IPS-18c (cell line): Measurements from ENCODE around the gene CREBZF.
"Not testable (repeated sequence)": the region's sequence is repeated elsewhere in the genome, so short reads cannot be mapped to it uniquely, and the experiment has no call there.

Experiments used
- H3K4me3 ChIP-seq: 2 replicates; pipeline ENCODE4 v1.7.0; 2013; ENCODE audit warnings: low read depth, mild to moderate bottlenecking, low read length, moderate library complexity; ENCODE audit not compliant: insufficient read depth
- H3K9me3 ChIP-seq: one replicate; pipeline ENCODE4 v1.6.1; 2013; ENCODE audit warnings: mild to moderate bottlenecking, low read length, moderate library complexity; ENCODE audit not compliant: control insufficient read depth, insufficient read depth

The CREBZF gene

DNA sequence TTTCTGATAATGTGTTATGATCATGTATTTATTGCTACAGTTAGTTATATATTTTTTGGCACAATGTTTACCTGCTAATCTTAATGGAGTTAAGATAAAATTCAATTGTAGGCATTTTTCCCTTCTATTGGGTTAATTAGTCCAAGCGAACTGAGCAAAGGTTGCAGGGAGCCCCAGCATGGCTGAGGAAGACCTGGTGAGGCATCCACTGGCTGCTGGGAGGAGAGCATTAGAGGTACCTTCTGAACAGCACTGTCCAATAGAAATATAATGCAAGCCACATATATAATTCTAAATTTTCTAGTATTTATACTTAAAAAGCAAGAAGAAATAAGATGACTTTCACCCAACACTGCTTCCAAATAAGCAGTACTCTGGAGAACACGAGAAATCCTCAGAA, 17.9 kb downstream of the CREBZF start:
- no peaks in the 10 kb centered on the region for H3K9me3 ChIP-seq

DNA sequence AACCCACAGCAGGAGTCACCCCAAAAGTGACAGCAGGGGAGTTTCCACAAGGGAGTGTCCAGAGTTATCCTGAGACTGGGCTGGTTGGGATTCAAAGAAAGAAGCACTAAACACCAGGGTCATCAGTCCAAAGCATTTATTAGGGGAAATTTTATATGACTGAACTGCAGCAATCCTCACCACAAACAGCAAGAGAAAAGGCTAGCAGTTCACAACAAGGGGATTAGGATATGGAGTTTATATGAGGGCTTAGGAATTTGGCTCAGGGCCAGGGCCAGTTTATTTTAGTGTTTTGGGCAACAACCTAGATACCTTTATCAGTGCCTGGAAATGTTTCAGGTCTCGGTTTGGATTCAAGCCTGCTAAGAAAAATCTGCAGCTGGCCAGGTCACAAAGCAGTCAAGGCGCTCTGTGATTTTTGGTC, 21.7 kb downstream of the CREBZF start:
- Histone ChIP-seq H3K9me3 (no peaks in the 10 kb centered on the region), H3K4me3 (no peak overlapping the region)

More for the DNA sequence above, 17.9 kb downstream of the CREBZF start:
- H3K4me3 ChIP-seq: peak overlapping the region; percentile 77

DNA sequence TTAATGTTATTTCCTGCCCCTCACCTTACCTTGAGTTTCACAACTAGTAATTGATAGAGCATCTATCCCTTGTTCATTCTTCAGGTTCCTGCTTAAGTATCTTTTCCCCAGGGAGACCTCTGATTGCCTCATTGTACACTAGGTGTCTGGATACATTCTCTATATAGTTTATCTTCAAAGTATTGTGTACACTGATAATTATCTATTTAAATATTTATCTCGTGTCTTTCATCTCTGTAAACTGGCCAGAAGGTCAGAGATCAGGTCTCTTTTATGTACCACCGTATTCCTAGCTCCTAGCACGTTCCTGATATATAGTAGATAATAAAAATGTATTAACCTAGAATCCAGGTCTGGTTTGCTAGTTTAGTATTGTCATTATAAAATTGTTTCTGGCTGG, 30.2 kb downstream of the CREBZF start:
- Histone ChIP-seq H3K4me3 (no peak overlapping the region), H3K9me3 (no peaks in the 10 kb centered on the region)

DNA sequence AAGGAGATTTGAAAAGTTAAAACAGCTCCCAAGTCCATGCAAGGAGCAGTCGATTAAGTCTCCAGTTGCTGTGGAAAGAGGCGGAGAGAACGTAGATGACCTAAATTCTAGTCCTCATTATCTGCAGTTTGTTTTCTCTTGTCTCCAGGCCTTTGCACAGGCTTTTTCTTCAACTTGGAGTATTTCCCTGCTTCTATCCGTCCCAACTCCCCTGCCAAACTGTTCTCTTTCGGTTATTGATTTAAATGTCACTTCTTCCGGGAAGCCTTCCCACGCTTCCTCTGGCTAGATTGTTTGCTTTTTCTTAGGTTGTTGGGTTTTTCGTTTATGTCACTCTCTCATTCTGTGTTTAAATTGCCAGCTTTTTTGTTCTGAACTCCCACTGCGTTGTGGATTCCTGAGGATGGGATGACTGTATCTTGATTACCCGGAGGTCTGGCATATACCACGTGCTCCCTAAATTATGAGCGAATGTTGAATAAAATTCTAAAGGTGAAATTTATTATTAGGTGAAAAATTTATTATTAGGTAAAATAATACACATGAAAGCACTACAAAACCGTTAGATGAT, 36.1 kb downstream of the CREBZF start:
- Histone ChIP-seq H3K9me3 (no peaks in the 10 kb centered on the region), H3K4me3 (peak overlapping the region; percentile 82)

DNA sequence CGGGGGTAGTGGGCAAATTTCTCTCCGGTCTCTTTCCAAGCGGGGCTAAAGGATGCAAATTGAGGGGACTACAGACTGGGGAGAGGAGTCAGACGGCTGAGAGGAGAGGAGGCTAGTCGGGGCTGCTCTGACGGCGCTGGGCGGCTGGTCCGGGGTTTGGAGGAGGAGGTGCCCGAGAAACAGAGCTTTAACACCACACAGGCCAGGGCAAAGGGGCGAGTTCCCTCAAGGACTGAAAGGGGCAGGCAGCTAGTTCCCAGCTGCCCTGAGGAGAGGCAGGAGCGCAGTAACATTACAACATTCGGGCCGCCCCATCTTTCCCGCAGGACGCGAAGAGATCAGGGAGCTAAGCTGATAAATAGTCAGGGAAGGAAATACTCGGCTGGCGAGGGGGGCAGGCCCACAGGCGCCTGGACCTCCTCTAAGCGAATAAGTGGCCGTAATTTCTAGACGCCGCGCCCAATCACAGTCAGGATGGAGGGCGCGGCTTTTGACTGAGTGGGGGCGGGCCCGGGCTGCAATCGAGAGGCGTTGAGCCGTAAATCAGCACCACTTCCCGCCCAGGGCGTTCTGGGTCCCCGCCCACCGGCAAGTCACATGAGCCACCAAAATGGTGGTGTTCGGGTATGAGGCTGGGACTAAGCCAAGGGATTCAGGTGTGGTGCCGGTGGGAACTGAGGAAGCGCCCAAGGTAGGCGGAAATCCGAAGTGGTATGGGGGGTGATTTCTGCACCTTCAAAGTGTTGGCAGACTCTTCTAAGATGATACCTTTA, 36.7 kb downstream of the CREBZF start, which contains the start of gene TMEM126B:
TSS of gene TMEM126B (plus strand) at position 596 of the 773 bp plus-strand sequence. CDS start at position 611, 15 bp downstream.
- Histone ChIP-seq H3K4me3 (peak within 1 kb of the TSS; percentile 87), H3K9me3 (no peaks in the 10 kb centered on the region)

DNA sequence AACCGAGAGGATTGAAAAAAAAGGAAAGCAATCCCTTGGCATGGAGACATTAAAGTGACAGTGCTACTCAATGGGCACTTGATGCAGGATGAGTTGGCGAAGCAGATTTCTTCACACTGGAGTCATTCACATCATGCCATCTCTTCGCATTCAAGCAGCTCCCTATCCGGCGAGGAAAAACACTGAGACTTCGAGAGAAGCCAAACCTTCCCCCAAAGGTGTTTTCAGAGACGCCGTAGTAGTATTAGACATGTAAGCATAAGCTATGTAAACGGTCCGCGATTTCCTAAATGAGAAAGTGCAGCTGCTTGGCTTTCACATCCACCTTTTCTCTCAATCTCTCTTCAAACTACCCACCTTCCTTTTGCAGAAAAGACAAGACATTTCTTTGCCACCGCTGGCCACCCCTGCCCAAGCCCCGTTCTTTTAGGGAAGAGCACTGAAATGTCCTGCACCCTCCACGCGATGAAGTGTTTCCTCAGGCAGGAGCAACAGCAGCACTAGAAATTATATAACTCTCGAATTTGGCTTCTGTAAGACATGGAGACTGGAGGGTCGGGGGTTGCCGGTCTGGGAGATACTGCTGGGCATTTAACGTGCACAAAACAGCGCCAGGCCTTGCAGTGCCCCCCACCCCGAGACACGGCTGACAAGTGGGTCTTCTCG, 37.5 kb downstream of the CREBZF start, which contains the start of gene DLG2:
TSS of gene DLG2 (minus strand) at position 13 of the 666 bp plus-strand sequence.
- Histone ChIP-seq H3K9me3 (no peaks in the 10 kb centered on the region), H3K4me3 (peak within 1 kb of the TSS; percentile 87)

DNA sequence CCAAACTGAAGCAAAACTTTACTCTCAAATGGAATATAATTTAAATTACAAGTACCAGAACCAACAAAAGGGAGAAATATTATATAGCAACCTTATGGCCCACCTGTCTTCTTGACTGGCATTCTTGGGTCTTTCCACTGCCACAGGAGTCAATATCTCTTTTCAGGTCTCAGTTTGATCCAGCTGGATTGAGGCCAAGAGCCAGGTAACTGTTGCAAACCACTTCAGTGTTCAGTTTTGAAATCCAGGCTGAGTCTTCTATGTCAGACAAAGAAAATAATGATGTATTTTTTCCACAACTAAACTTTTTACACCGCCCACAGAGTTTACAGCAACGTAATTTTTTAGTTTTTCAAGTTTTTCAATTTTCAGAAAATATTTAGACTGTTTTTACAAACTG, 38.4 kb downstream of the CREBZF start:
- no peak overlapping the region; the same call in 1 of the 2 replicates for H3K4me3 ChIP-seq
- no peaks in the 10 kb centered on the region for H3K9me3 ChIP-seq

DNA sequence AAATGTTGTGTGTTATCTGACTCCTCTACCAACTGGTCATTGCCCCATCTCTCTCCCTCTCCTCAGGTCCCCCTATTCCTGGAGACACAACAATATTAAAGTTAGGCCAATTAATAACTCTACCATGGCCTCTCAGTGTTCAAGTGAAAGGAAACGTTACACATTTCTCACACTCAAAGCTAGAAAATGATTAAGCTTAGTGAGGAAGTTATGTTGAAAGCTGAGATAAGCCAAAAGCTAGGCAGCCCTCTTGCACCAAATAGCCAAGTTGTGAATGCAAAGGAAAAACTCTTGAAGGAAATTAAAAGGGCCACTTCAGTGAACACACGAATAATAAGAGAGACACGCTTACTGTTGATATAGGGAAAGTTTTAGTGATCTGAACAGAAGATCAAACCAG, 44.7 kb downstream of the CREBZF start:
- no peaks in the 10 kb centered on the region for H3K9me3 ChIP-seq
- H3K4me3 ChIP-seq: no peak overlapping the region

DNA sequence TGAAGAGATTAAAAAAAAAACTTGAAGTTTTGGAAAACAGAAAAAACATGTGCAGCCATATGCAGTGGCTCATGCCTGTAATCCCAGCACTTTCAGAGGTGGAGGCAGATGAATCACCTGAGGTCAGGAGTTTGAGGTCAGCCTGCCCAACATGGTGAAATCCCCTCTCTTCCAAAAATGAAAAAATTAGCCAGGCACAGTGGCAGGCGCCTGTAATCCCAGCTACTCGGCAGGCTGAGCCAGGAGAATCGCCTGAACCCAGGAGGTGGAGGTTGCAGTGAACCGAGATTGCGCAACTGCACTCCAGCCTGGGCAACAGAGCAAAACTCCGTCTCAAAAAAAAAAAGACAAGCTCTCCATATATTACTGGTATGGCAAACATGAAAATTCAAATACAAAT, 45.4 kb downstream of the CREBZF start:
- no peaks in the 10 kb centered on the region for H3K9me3 ChIP-seq
- no peak overlapping the region for H3K4me3 ChIP-seq

DNA sequence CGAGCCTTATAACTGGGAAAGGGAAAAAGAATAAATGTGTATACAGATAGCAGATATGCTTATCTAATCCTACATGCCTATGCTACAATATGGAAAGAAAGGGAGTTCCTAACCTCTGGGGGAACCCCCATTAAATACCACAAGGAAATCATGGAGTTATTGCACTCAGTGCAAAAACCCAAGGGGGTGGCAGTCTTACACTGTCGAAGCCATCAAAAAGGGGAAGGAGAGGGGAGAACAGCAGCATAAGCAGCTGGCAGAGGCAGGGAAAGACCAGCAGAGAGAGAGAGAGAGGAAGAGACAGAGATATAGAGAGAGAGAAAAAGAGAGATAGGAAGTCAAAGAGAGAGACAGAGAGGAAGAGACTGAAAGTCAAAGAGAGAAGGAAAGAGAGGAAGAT, 53.3 kb downstream of the CREBZF start:
- not testable (repeated sequence) for H3K4me3 ChIP-seq, H3K9me3 ChIP-seq
